Stimulated activated CD8-positive, alpha-beta memory T cell treated with anti-CD3 and anti-CD28 coated beads, Interleukin-15, amount 100 ng/mL, for 24 hours (primary cell): ENCODE data around the gene PTGES.

Experiments used
- DNase-seq: peaks from one replicate; pipeline ENCODE4 v3.0.0-alpha.2; 2020; ENCODE audit warnings: low read depth

The PTGES gene

DNA sequence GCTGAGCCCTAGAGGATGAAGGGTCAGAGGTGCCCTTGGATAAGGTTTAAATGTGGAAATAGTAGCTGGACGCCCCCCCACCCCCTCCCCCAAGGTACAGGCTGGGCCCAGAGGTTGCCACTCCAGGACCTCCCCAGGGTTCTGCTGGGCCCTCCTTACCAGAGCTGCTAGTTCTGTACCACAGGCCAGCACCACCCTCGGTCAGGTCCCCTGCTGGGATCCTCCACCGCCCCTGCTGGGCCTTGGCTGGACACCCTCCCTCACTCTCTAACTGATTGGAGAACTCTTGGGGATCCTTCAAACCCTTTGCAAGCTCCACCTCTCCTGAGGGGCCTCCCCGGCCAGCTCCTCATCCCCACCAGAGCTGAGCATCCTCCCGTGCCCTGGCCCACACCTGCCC is 34.9 kb downstream of the PTGES start:
- DNase-seq = no peak

- no peak for DNase-seq
These were observed 36.8 kb downstream of the PTGES start for GRCh38 chr9:129716091-129716490.

GRCh38 chr9:129714511-129715061 is 38.3 kb downstream of the PTGES start:
- DNase-seq = no peak

- no peak for DNase-seq
These were observed 39.5 kb downstream of the PTGES start for GRCh38 chr9:129713402-129713679.

DNA sequence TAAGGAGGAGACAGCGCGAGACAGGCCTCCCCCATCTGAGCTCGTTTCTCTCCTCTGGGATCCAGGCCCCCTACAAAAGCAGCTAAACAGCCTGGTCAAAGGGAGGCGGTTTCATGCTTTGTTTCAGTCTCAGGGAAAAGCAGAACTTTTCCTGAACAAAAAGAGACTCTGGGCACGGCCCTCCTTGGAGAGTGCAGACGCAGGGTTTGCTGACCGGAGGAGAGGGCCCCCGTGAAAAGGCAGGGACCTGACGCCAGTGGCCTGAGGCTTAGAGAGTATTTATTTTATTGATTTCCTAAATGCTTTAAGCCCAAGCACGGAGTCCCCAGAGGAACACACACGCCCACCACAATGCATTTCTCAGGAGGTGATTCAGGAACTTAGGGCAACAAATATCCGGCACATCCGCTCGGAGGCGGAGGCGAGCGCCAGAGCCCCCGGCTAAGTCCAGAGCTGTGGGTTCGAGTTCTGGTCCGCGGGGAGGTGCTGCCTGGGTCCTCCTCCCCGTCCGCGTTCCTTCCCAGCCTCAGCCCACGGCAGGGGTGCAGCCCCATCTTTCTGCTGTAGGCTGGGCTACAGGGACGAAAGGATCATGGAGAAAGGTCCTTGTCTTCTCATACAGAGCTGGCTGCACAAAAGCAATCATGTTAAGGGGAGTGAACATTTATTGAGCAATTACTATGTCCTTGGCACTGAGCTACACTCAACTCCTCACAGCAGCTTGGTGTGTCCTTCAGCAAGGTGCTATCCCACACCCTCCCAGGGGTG is 40.0 kb downstream of the PTGES start:
- no peak for DNase-seq

- no peak for DNase-seq
These were observed 42.7 kb downstream of the PTGES start for GRCh38 chr9:129710169-129710453.

DNA sequence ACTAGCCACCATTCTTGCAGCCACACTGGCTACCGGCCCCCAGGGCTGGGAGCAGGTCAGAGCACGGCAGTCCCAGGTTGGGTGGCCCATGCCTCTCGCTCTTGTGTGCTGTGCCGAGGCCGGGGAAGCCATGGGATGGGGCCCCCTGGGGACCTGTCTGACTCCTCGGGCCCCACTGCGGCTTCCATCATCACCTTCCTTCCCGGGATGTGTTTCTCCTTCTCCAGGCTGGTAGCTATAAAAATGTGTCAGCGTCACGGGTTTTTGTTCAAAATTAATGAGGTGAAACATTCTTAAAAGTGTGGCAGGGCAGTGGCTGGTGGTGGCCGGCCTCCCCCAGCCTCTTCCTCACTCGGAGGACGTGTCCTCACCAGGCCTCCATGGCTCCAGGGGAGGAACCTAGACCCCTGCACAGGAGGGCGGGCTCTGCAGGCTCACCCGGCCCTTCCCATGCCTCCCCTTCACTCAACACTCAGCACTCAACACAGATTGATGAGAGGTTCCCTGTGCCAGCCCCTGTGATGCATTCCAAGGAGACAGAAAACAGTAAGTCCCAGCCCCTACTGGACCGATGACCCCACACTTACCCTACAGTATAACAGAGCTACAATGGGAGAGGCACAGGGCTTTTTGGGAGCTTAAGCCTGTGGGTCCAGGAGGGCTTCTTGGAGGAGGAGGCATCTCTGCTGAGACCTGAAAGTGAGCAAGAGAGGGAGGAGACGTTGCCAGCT is 43.2 kb downstream of the PTGES start:
- DNase-seq = no peak

- no peak for DNase-seq
These were observed 44.0 kb downstream of the PTGES start for GRCh38 chr9:129708793-129709192.

DNA sequence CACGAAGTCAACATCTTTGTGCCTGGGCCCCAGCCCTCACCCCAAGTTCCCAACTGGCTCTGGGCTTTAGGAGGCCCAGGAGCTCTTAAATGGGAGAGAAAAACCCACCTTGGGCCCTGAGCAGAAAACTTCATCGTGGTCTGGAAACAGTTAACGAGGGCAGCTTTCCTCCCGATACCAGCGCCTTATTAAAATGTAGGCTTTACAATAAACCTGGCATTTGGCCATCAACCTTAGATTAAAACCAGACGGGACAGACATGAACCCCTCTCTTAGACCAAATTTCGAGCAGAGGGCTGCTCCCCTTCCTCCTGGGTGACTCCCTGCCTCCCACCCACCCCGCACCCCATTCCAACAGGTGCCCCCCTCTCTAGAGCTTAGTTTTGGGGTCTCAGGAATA is 48.0 kb downstream of the PTGES start:
- no peak for DNase-seq

GRCh38 chr9:129703667-129704355 is 49.0 kb downstream of the PTGES start:
- DNase-seq = no peak

DNA sequence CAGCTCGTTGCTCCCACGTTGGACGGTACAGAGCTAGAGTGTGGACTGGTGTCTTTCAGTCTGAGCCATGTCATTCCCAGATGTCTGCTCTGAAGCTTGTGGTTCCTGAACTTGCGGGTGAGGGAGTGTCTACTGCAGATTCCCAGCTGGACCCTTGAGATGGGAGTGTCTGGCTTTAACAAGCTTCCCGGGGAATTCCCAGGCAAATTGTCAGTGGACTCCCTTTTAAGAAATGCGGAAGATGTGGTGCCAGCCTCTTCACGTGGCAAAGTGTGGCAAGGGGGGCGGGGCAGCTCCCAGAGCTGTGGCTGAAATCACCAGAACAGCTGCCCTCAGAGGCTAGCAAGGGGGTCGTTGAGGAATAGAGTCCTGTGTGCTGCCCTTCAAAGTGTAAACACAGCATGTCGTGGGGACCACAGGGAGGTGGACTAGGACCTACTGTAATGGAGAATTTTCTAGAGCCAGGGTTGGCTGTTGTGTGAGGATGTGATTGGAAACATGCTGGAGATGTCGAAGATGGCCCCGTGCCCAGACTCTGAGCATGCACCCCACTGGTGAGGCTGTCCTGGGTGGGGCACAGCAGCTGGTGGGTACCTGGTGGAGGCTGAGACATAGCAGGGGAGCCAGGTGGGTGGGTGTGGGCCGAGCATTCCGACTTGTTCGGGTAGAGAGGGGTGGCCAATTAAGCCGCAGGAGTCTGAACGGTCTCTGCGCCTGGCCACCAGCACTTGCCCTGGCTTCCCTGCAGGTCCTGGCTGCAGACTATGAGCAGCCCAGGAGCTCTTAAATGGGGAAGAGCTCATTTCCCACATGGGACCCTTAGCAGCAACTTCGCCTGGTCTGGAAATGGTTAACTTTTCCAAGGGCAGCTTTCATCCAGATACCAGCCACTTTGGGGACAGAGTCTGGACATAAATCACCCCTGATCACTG is 50.0 kb downstream of the PTGES start:
- no peak for DNase-seq

GRCh38 chr9:129701549-129701948 is 51.3 kb downstream of the PTGES start:
- DNase-seq = no peak

DNA sequence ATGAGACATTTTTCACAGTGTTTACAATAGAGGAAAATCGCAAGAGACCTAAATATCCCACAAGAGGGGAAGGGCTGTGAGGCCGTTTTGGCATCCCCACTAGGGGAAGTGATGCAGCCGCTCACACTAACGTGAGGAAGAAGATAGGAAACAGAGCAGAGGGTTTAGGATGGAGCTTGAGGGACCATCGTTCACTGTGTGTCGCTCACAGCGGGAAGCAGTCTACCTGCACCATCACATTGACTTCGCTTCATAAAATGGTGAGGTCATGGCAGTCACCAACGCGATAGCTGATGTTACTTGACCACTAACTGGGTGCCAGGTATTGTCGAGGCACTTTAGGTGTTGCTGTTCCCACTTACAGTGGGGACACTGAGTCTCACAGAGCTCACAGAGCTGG is 51.8 kb downstream of the PTGES start:
- no peak for DNase-seq

- no peak for DNase-seq
These were observed 54.5 kb downstream of the PTGES start for GRCh38 chr9:129698254-129698757.

- DNase-seq = peak; percentile 24
These were observed 55.1 kb downstream of the PTGES start for GRCh38 chr9:129697656-129698253.

DNA sequence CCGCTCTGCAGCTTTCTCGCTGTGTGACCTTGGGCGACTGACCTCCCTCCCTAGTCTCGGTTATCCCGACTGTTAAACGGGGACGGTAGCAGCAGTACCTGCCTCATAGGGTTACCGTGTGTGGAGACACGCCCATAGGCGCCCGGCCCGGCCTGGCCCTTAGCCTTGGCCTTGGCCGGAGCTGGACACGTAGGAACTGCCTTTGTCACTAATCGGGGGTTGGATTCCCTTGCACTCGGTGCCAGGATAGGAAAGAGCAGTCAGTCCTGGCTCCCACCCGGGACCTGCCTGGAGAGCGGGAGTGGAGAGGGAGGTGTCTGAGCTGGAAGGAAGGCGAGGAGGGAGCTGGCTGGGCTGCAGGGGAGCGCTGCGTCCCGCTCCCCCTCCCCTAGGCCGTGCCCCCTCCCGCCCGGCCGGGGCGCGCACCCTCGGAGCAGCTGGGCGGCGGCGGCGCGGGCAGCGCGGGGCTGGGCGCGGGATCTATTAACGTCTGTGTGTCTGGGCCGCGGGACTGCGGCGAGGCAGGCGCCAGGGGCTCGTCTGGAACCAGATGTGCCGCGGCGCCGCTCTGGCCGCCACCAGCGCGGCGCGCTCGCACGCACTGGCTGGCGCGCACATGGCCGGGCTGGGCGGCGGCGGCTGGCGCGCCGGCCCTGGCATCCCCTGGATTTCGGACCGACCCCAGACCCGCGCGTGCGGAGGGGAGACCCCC is 55.7 kb downstream of the PTGES start:
- no peak for DNase-seq

GRCh38 chr9:129695870-129696269 is 57.0 kb downstream of the PTGES start:
- DNase-seq = no peak

DNA sequence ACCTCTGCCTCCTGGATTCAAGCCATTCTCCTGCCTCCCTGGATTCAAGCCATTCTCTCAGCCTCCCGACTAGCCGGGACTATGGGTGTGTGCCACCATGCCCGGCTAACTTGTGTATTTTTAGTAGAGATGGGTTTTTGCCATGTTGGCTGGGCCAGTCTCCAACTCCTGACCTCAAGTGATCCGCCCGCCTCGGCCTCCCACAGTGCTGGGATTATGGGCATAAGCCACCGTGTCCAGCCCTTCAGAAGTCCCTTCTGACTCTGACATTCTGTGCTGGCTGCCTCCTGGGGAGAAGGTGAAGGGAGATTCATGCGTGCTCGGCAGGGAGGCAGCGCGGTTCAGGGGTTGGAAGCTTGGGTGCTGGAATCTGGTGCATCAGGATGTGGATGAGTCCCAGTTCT is 58.6 kb downstream of the PTGES start:
- no peak for DNase-seq

- no peak for DNase-seq
These were observed 59.1 kb downstream of the PTGES start for GRCh38 chr9:129693741-129694140.

- no peak for DNase-seq
These were observed 60.3 kb downstream of the PTGES start for GRCh38 chr9:129692534-129692933.
